ENCODE measurements around the gene SDHAF2.
"Not testable (repeated sequence)": the region's sequence is repeated elsewhere in the genome, so short reads cannot be mapped to it uniquely, and the experiment has no call there.

The SDHAF2 gene

GRCh38 chr11:61477126-61477525, 47.2 kb downstream of the SDHAF2 start:
- DNase-seq: no peak

GRCh38 chr11:61477727-61478148, 47.8 kb downstream of the SDHAF2 start:
- DNase-seq: no peak

- DNase-seq: not testable (repeated sequence)
Measured at GRCh38 chr11:61479360-61480058, 49.6 kb downstream of the SDHAF2 start.

- no peak for DNase-seq
Measured at GRCh38 chr11:61480261-61480993, 50.5 kb downstream of the SDHAF2 start.

- no peak for DNase-seq
Measured at GRCh38 chr11:61480994-61481335, 51.0 kb downstream of the SDHAF2 start.

GRCh38 chr11:61481806-61482205, 51.9 kb downstream of the SDHAF2 start:
- no peak for DNase-seq

- no peak for DNase-seq
Measured at GRCh38 chr11:61482513-61482912, 52.6 kb downstream of the SDHAF2 start.

DNA sequence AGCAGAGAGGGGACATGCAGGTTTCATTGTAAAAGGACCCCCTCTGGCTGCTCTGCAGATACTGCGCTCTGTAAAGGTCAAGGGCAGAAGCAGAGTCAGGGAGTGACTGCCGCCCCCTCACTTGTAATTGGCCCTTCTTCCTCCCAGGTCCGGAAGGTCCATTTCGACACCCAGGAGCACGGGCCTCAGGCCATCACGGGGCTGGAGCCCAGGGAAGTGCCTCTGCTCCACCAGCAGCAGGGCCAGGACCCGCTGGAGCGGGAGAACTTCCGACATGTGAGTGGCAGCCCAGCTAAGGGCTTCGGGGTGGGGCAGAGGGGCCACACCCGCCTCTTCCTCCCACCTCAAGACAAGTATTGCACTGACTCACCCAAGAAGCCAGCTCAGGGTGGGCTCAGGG, 54.6 kb downstream of the SDHAF2 start:
- DNase-seq: no peak

DNA sequence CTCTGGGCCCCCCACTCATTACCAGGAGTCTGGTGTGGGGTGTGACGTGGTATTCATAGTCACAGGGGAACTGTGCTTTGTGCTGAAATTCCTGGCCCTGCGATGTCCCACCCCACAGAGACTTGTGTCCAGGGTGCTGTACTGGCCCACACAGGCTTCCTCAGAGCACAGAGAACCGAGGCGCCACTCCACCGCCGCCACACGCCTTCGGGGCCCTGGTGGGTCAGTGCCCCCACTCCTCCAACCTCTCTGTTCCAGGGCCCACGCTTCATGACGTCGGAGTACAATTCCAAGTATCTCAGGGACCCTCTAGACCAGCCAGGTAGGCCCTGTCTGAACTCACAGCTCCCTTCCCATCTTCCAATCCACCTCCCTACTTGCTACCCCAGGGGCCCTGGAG, 55.2 kb downstream of the SDHAF2 start:
- DNase-seq: no peak

DNA sequence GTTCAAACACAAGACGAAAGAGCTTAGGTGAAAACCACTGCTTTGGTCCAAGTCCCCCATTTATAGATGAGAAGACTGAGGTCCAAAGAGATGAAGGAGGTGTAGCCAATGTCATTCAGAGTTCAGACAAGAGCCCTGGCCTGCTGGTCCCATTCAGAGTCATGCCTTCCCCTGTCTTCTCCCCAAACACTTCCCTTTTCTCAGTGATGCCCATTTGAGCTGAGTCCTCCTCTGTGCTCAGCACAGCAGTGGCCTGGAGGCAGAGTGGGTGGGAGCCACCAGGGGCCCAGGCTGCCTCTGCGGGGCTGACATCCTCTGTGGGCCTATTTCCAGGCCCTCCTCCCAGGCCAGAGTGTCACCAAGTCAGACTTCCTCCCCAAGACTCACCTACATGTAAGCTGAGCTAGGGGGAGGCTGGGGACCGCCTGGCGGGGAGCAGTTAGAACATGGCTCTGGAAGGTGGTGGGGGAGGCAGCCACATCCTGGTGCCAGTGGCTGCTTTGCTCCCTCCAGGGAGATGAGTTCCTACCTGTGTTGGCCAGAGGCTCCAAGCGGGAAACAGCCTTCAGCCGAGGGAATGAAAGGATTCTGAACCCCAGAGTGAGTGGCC, 56.2 kb downstream of the SDHAF2 start:
- DNase-seq: no peak

GRCh38 chr11:61486779-61487178, 56.9 kb downstream of the SDHAF2 start:
- DNase-seq: no peak

DNA sequence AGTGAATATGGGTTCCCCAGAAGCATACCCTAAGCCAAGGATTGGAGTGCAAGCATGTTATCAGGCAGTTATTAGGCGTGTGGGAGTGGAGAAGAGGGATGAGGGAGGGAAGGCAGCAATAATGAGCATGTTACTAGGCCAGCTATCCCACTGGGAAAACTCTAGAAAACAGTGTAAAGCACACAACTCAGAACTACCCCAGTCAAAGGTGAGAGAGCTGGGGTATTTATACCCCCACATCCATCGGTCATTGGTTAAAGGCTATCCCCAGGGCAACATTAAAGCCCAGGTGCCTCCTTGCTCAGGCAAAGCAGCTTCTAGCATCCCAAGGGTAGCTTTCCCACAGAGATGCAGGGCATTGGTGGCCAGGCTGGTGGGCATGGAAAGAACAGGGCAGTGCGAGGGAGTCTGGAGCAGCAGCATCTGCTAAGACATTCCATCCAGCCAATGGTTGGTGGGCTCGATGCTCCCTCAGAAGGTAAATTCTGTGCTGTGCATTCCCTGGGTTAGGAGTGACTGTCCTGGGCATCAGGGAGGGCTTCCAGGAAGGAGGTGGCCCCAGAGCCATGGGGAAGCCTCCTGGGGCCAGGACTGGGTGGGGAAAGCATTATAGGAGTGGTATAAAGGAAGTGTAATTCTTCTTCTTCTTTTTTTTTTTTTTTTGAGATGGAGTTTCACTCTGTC, 57.6 kb downstream of the SDHAF2 start:
- DNase-seq: no peak

DNA sequence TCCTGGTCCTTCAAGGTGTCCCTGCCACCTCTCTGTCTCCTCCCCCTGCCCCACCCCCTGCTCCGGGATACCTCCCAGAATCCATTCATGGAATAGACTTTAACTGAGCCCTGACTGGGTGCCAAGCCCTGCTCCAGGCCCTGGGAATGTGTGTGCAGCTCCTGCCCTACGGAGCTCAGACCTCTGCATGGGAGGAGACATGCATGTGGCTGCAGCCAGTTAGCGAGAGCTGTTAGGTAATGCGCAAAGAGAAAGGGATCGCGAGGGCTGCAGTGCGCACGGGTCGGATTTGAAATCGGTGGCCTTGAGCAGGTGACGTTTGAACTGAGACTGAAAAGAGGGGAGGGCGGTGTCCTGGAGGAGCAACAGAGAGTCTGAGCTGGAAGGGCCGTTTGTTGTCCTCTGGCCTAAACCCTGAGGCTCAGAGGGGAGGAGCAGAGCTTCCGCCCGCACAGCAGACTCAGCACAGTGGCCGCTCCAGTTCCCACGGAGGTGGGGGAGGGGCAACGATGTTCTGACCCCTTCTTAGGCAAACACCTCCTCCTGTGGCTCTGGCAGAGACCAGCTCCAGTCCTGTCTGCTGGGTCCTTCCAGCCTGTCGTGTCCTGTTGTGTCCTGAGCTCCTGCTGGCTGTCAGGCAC, 58.8 kb downstream of the SDHAF2 start:
- DNase-seq: no peak

DNA sequence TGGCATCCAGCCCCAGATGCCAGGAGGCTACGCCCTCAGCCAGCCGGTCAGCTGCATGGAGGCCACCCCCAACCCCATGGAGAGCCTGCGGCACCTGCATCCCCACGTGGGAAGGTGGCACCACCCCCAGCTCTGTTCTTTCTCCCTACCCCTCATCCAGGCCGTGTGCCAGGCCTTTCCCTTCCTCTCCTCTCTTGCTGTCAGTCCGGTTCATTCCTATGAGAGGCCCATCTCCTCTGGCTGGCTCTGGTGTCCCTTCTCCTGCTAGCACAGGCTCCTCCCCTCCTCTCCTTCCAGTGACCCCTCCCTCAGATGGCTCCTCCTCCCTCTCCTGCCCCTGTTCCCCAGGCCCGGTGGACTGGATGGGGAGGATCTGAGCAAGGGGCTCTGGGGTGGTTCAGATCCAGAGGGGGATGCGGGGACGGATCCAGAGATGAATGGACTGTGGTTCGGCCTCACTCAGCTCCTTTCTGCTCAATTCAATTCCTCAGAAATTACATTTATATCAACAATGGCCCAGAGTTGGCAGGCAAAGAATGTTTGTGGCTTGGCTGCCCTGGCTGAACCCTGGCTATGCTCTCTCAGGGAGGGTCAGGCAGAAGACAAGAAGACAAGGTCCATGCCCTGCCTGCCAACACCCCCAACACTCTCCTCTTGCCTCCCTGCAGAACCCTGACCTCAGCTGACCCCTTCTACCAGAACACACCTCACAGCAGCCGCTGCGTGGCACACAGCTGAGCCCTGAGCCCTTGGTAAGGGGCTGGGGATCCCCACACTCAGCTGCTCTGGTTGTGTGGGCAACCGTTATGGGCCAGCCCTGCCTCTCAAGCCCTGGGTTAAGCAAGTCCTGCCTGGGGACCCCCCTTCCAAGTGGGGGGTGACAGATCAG, 60.2 kb downstream of the SDHAF2 start:
- no peak for DNase-seq

- DNase-seq: no peak
Measured at GRCh38 chr11:61491736-61492395, 61.9 kb downstream of the SDHAF2 start.

DNA sequence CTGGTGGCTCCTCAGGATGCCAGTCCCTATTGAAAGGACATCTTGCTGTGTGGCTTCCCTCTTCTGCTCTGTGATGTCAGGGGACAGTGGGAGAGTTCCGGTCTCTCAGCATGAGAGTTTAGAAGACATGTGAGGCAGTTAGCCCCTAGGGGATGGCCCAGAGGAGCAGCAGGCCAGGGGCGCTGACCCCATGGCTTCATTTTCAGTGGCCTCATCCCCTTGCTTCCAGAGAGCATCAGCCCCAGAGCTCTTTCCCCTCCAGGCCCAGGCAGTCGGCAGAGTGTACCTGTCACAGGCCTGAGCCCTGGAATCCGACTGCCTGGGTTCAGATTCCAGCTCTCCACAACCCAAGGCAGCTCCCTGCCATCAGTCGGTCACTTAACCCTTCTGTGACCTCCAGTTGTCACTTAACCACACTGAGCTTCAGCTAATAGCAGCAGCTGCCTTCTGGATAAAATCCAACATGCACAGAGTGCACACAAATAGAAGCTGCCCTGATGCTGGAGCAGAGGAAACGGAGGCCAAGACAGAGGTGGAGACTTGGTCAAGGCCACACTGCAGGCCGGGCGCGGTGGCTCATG, 64.5 kb downstream of the SDHAF2 start:
- no peak for DNase-seq

GRCh38 chr11:61495801-61496601, 66.1 kb downstream of the SDHAF2 start:
- no peak for DNase-seq

Data from KG1 (cell line).